GM13976 (cell line): ENCODE data around the gene ASTN2.

Experiments used
- DNase-seq: peaks from one replicate; pipeline ENCODE4 v3.0.0; 2012; ENCODE audit warnings: low spot score
- in situ Hi-C: fragments of 300-500 bp; cut with MboI; formaldehyde crosslinking; loops from one replicate; pipeline ENCODE4 v1.12.0; 2022; ENCODE audit warnings: low sequenced_read_pairs, mixed read lengths, inconsistent platforms; ENCODE audit not compliant: unreplicated experiment
- TF ChIP-seq, protein P1 (sequence below): IDR thresholded peaks from 2 replicates; pipeline ENCODE4 v1.5.1; 2012; ENCODE audit warnings: borderline replicate concordance, mild to moderate bottlenecking; ENCODE audit not compliant: insufficient read depth; ENCODE audit errors: extremely low read depth, missing control alignments, control extremely low read depth

The ASTN2 gene

DNA sequence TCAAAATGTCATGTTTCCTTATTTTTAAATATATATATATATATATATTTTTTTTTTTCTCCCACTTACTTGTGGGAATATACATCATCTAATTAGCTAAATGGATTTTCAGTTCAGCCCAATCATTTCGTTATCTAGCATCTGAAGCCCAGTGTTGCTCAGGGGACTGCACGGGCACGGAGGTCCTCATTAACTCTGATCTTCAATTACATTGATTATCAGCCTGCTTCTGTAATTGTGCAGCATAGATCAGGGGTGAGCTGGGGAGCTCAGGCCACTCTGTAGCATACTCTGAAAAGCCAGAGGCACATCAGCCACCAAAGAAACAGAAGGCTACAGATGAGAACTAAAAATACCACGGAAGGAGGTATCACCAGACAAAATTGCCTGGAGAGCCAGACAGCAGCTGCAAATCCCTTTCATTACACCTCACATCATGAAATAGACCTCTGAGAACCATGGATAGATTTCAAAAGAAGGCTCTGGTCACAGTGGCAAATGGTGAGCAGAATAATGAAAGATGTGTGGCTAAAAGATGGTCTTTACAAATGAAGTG lies 401.3 kb downstream of the ASTN2 start:
- in situ Hi-C loops: no loop called here
- TF ChIP-seq, protein P1, sequence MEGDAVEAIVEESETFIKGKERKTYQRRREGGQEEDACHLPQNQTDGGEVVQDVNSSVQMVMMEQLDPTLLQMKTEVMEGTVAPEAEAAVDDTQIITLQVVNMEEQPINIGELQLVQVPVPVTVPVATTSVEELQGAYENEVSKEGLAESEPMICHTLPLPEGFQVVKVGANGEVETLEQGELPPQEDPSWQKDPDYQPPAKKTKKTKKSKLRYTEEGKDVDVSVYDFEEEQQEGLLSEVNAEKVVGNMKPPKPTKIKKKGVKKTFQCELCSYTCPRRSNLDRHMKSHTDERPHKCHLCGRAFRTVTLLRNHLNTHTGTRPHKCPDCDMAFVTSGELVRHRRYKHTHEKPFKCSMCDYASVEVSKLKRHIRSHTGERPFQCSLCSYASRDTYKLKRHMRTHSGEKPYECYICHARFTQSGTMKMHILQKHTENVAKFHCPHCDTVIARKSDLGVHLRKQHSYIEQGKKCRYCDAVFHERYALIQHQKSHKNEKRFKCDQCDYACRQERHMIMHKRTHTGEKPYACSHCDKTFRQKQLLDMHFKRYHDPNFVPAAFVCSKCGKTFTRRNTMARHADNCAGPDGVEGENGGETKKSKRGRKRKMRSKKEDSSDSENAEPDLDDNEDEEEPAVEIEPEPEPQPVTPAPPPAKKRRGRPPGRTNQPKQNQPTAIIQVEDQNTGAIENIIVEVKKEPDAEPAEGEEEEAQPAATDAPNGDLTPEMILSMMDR: no peak
- DNase-seq: no peak

GRCh38 chr9:117010061-117010460 lies 404.8 kb downstream of the ASTN2 start:
- TF ChIP-seq, protein P1: no peak
- DNase-seq: no peak
- in situ Hi-C loops: no loop called here

DNA sequence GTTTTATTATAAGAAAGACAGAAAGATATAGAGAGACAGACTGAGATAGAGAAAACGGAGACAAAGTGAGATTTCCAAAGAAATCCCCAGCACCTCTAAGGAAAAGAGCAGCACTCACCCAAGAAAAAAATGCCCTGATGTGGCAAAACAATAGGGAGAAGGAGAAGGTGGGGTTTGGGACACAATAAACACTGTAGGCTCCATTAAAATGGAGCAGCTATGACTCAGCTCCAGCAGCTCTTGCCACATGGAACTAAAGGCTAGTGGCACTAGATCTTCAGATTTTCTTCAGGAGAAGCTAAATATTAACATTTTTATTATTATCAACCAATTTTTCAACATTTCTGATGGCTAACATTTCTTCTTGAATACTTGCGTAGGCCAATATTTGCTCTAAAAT lies 406.0 kb downstream of the ASTN2 start:
- TF ChIP-seq, protein P1: no peak
- in situ Hi-C loops: no loop called here
- no peak for DNase-seq

DNA sequence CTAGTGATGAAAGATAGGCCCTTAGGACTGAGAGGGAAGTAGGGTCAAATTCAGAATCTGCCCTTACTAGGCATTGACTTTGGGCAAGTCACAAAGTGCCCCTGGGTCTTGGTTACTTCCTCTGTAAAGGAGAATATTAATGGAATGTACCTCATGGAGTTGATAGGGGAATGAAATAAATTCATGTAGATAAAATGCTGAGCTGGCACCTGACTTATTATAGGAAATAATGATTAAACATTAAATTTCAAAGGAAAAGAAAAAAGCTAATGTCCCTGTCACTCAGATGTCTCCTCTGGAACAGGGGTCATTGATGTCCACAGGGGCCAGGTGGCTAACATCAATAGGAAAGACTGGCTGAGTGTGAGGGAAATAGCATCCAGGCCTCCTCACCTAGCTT lies 406.4 kb downstream of the ASTN2 start:
- in situ Hi-C loops: no loop called here

GRCh38 chr9:117002686-117003085 lies 412.2 kb downstream of the ASTN2 start:
- TF ChIP-seq, protein P1: no peak
- DNase-seq: no peak
- in situ Hi-C loops: no loop called here

More for the DNA sequence above, 406.4 kb downstream of the ASTN2 start:
- TF ChIP-seq, protein P1: no peak
- no peak for DNase-seq

- TF ChIP-seq, protein P1: no peak
- DNase-seq: no peak
- in situ Hi-C loops: no loop called here
These were observed 414.0 kb downstream of the ASTN2 start for GRCh38 chr9:117000834-117001233.
